ENCODE data around the gene CD300H. TPM values are rescaled to one million over a fixed set of nuclear protein-coding genes. Genes with fewer than 3 reads are reported as not detected.
"Not testable (repeated sequence)": the region's sequence is repeated elsewhere in the genome, so short reads cannot be mapped to it uniquely, and the experiment has no call there.

The CD300H gene
- total and polyA plus RNA-seq, 5 donors = not detected

GRCh38 chr17:74565126-74565525, 2.2 kb downstream of the CD300H start:
- no peak for DNase-seq
- Histone ChIP-seq H3K4me3 (ENCODE audit: low read length) (no peak overlapping the region), H3K4me1 (ENCODE audit: control insufficient read depth, insufficient read depth, low read length) (no peaks in the 10 kb centered on the region), H3K27ac (ENCODE audit: low read length) (no peak overlapping the region), H3K27me3 (ENCODE audit: control insufficient read depth, insufficient read depth) (no peaks in the 10 kb centered on the region), H3K9me3 (ENCODE audit: control insufficient read depth, low read length) (no peaks in the 10 kb centered on the region)
- intact Hi-C loops (cut with DNase I) = no loop called here
- WGBS = 42% methylated on average over 5 of the region's 5 CpGs
- no peak for ATAC-seq

GRCh38 chr17:74563358-74563757, 4.0 kb downstream of the CD300H start:
- H3K4me1 ChIP-seq (ENCODE audit: control insufficient read depth, insufficient read depth, low read length) = no peaks in the 10 kb centered on the region
- H3K27me3 ChIP-seq (ENCODE audit: control insufficient read depth, insufficient read depth) = no peaks in the 10 kb centered on the region
- H3K4me3 ChIP-seq (ENCODE audit: low read length) = no peak overlapping the region
- ATAC-seq (no peak), DNase-seq (no peak)
- H3K27ac ChIP-seq (ENCODE audit: low read length) = no peak overlapping the region
- 95% methylated on average over 1 of the region's 1 CpG for WGBS
- H3K9me3 ChIP-seq (ENCODE audit: control insufficient read depth, low read length) = no peaks in the 10 kb centered on the region
- intact Hi-C loops (cut with DNase I) = no loop called here

GRCh38 chr17:74561586-74561985, 5.7 kb downstream of the CD300H start:
- no peak for ATAC-seq
- WGBS = 56% methylated on average over 3 of the region's 3 CpGs
- DNase-seq = no peak
- H3K4me1 ChIP-seq (ENCODE audit: control insufficient read depth, insufficient read depth, low read length) = no peaks in the 10 kb centered on the region
- H3K27ac ChIP-seq (ENCODE audit: low read length) = no peak overlapping the region
- no peaks in the 10 kb centered on the region for H3K27me3 ChIP-seq (ENCODE audit: control insufficient read depth, insufficient read depth)
- intact Hi-C loops (cut with DNase I) = no loop called here
- no peak overlapping the region for H3K4me3 ChIP-seq (ENCODE audit: low read length)
- no peaks in the 10 kb centered on the region for H3K9me3 ChIP-seq (ENCODE audit: control insufficient read depth, low read length)

- intact Hi-C loops (cut with DNase I) = no loop called here
- no peak for ATAC-seq
- no peak overlapping the region for H3K4me3 ChIP-seq (ENCODE audit: low read length)
- H3K9me3 ChIP-seq (ENCODE audit: control insufficient read depth, low read length) = no peaks in the 10 kb centered on the region
- 62% methylated on average over 6 of the region's 6 CpGs for whole genome bisulfite sequencing
- H3K4me1 ChIP-seq (ENCODE audit: control insufficient read depth, insufficient read depth, low read length) = no peaks in the 10 kb centered on the region
- no peak overlapping the region for H3K27ac ChIP-seq (ENCODE audit: low read length)
- H3K27me3 ChIP-seq (ENCODE audit: control insufficient read depth, insufficient read depth) = no peaks in the 10 kb centered on the region
- no peak for DNase-seq
These were observed 8.3 kb downstream of the CD300H start for GRCh38 chr17:74558882-74559519.

- ATAC-seq; H3K4me3 ChIP-seq (ENCODE audit: low read length): not testable (repeated sequence)
- WGBS = 75% methylated on average over 4 of the region's 4 CpGs
These were observed 8.9 kb downstream of the CD300H start for GRCh38 chr17:74558402-74558801.

GRCh38 chr17:74555427-74555940, 11.8 kb downstream of the CD300H start:
- WGBS = 51% methylated on average over 7 of the region's 7 CpGs
- no peak overlapping the region for H3K27ac ChIP-seq (ENCODE audit: low read length)
- ATAC-seq (no peak), DNase-seq (no peak)
- H3K9me3 ChIP-seq (ENCODE audit: control insufficient read depth, low read length) = no peaks in the 10 kb centered on the region
- H3K4me3 ChIP-seq (ENCODE audit: low read length) = no peak overlapping the region
- H3K4me1 ChIP-seq (ENCODE audit: control insufficient read depth, insufficient read depth, low read length) = no peaks in the 10 kb centered on the region
- no peaks in the 10 kb centered on the region for H3K27me3 ChIP-seq (ENCODE audit: control insufficient read depth, insufficient read depth)
- intact Hi-C loops (cut with DNase I) = no loop called here

More at GRCh38 chr17:74558402-74558801, 8.9 kb downstream of the CD300H start:
- DNase-seq; H3K27ac ChIP-seq (ENCODE audit: low read length); H3K27me3 ChIP-seq (ENCODE audit: control insufficient read depth, insufficient read depth); H3K4me1 ChIP-seq (ENCODE audit: control insufficient read depth, insufficient read depth, low read length); intact Hi-C loops (cut with DNase I); H3K9me3 ChIP-seq (ENCODE audit: control insufficient read depth, low read length): not testable (repeated sequence)

- DNase-seq = no peak
- no peak for ATAC-seq
- H3K27ac ChIP-seq (ENCODE audit: low read length) = no peak overlapping the region
- intact Hi-C loops (cut with DNase I) = no loop called here
- H3K27me3 ChIP-seq (ENCODE audit: control insufficient read depth, insufficient read depth) = no peaks in the 10 kb centered on the region
- WGBS = 44% methylated on average over 6 of the region's 6 CpGs
- no peak overlapping the region for H3K4me3 ChIP-seq (ENCODE audit: low read length)
- no peaks in the 10 kb centered on the region for H3K4me1 ChIP-seq (ENCODE audit: control insufficient read depth, insufficient read depth, low read length)
- H3K9me3 ChIP-seq (ENCODE audit: control insufficient read depth, low read length) = no peaks in the 10 kb centered on the region
These were observed 12.4 kb downstream of the CD300H start for GRCh38 chr17:74554909-74555308.

GRCh38 chr17:74552037-74552436, 15.3 kb downstream of the CD300H start:
- Histone ChIP-seq H3K27ac (ENCODE audit: low read length) (no peak overlapping the region), H3K27me3 (ENCODE audit: control insufficient read depth, insufficient read depth) (no peaks in the 10 kb centered on the region), H3K9me3 (ENCODE audit: control insufficient read depth, low read length) (no peaks in the 10 kb centered on the region), H3K4me1 (ENCODE audit: control insufficient read depth, insufficient read depth, low read length) (no peaks in the 10 kb centered on the region), H3K4me3 (ENCODE audit: low read length) (no peak overlapping the region)
- no peak for ATAC-seq
- no peak for DNase-seq
- intact Hi-C loops (cut with DNase I) = no loop called here
- WGBS = 49% methylated on average over 7 of the region's 7 CpGs

- Histone ChIP-seq H3K9me3 (ENCODE audit: control insufficient read depth, low read length) (no peaks in the 10 kb centered on the region), H3K27me3 (ENCODE audit: control insufficient read depth, insufficient read depth) (no peaks in the 10 kb centered on the region), H3K4me3 (ENCODE audit: low read length) (no peak overlapping the region), H3K27ac (ENCODE audit: low read length) (no peak overlapping the region), H3K4me1 (ENCODE audit: control insufficient read depth, insufficient read depth, low read length) (no peaks in the 10 kb centered on the region)
- intact Hi-C loops (cut with DNase I) = no loop called here
- ATAC-seq = no peak
- DNase-seq = no peak
- WGBS = 77% methylated on average over 15 of the region's 15 CpGs
These were observed 16.7 kb downstream of the CD300H start for GRCh38 chr17:74550602-74551001.

- ATAC-seq = no peak
- H3K4me3 ChIP-seq (ENCODE audit: low read length) = no peak overlapping the region
- H3K27me3 ChIP-seq (ENCODE audit: control insufficient read depth, insufficient read depth) = no peaks in the 10 kb centered on the region
- no peaks in the 10 kb centered on the region for H3K4me1 ChIP-seq (ENCODE audit: control insufficient read depth, insufficient read depth, low read length)
- 80% methylated on average over 7 of the region's 7 CpGs for WGBS
- no peak overlapping the region for H3K27ac ChIP-seq (ENCODE audit: low read length)
- H3K9me3 ChIP-seq (ENCODE audit: control insufficient read depth, low read length) = no peaks in the 10 kb centered on the region
- intact Hi-C loops (cut with DNase I) = no loop called here
- DNase-seq = no peak
These were observed 18.0 kb downstream of the CD300H start for GRCh38 chr17:74549343-74549742.

GRCh38 chr17:74547736-74548135, 19.6 kb downstream of the CD300H start:
- Histone ChIP-seq H3K27me3 (ENCODE audit: control insufficient read depth, insufficient read depth) (no peaks in the 10 kb centered on the region), H3K9me3 (ENCODE audit: control insufficient read depth, low read length) (no peaks in the 10 kb centered on the region), H3K27ac (ENCODE audit: low read length) (no peak overlapping the region), H3K4me3 (ENCODE audit: low read length) (no peak overlapping the region), H3K4me1 (ENCODE audit: control insufficient read depth, insufficient read depth, low read length) (no peaks in the 10 kb centered on the region)
- no peak for DNase-seq
- ATAC-seq = no peak
- 73% methylated on average over 3 of the region's 3 CpGs for WGBS
- intact Hi-C loops (cut with DNase I) = no loop called here

GRCh38 chr17:74547264-74547663, 20.0 kb downstream of the CD300H start:
- H3K9me3 ChIP-seq (ENCODE audit: control insufficient read depth, low read length) = no peaks in the 10 kb centered on the region
- no peaks in the 10 kb centered on the region for H3K27me3 ChIP-seq (ENCODE audit: control insufficient read depth, insufficient read depth)
- 87% methylated on average over 7 of the region's 7 CpGs for WGBS
- H3K27ac ChIP-seq (ENCODE audit: low read length) = no peak overlapping the region
- intact Hi-C loops (cut with DNase I) = no loop called here
- ATAC-seq (no peak), DNase-seq (no peak)
- H3K4me3 ChIP-seq (ENCODE audit: low read length) = no peak overlapping the region
- no peaks in the 10 kb centered on the region for H3K4me1 ChIP-seq (ENCODE audit: control insufficient read depth, insufficient read depth, low read length)
